Right atrium auricular region (tissue), 2 donors: ENCODE measurements around the gene TMC7. TPM values are rescaled to one million over a fixed set of nuclear protein-coding genes. Genes with fewer than 3 reads are reported as not detected.
"Not testable (repeated sequence)": the region's sequence is repeated elsewhere in the genome, so short reads cannot be mapped to it uniquely, and the experiment has no call there.

Experiments used
- DNase-seq: peaks from one replicate; pipeline ENCODE4 v3.0.0-alpha.2; 2019; ENCODE audit warnings: low spot score
- H3K27ac ChIP-seq, 2 donors: fragments of 200-600 bp; sonication (generic); 1 replicate in 1 of 2; 2 replicates in 1 of 2; pipeline ENCODE4 v1.5.1; 2016 to 2019
- H3K27me3 ChIP-seq, 2 donors: fragments of 200-600 bp; sonication (generic); one replicate each; pipeline versions ENCODE4 v1.5.1 to v1.6.0; 2017 to 2019
- H3K36me3 ChIP-seq: fragments of 200-600 bp; sonication (generic); one replicate; pipeline ENCODE4 v1.5.1; 2016
- H3K4me1 ChIP-seq, 2 donors: fragments of 200-600 bp; sonication (generic); one replicate each; pipeline versions ENCODE4 v1.5.1 to v1.6.0; 2017 to 2019
- H3K4me3 ChIP-seq, 2 donors: fragments of 200-600 bp; sonication (generic); 1 replicate in 1 of 2; 2 replicates in 1 of 2; pipeline ENCODE4 v1.5.1; 2017 to 2019; ENCODE audit warnings: mild to moderate bottlenecking in 1 of 2, moderate library complexity in 1 of 2
- H3K9me3 ChIP-seq, 2 donors: fragments of 200-600 bp; sonication (generic); one replicate each; pipeline ENCODE4 v1.5.1; 2019
- total RNA-seq, 2 donors: library from RNA; depleted of rRNA; stranded (reverse); fragments of >200 nt; gene quantifications; one replicate each; pipeline ENCODE4 v1.1.0, GENCODE V29; 2016
- TF ChIP-seq, protein P1 (sequence below), 2 donors: fragments of 200-600 bp; sonication (generic); IDR thresholded peaks; one replicate each; pipeline ENCODE4 v1.5.1; 2019; ENCODE audit warnings: antibody characterized with exemption in 2 of 2

Gene TMC7
- total RNA-seq, 2 donors from 2014 or later = 0.56 to 0.63 TPM

DNA sequence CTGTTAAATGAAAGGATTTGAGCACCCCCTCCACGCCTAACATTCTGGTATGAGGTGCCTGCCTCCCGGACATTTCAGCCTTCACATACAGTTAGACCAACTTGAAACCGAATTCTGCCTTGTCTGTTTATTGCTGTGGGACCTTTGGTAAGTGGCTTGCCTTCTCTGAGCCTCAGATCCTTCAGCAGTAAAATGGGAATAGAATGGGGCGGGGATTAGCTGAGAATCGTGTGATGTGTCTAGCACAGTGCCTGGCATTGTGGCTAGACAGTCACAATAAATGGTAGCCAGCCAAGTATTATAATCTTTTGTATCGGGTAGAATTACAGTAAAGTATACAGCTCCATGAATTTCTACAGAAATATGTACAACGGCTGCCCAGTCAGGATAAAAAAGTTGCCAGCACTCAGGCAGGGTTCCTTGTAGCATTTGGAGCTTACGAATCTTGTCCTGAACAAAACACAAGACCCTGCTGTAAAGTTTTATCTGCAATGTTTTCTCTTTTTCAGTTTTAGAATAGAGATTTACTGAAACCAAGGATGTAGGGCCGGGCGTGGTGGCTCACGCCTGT lies 786 bp downstream of the TMC7 start:
- TF ChIP-seq, protein P1, sequence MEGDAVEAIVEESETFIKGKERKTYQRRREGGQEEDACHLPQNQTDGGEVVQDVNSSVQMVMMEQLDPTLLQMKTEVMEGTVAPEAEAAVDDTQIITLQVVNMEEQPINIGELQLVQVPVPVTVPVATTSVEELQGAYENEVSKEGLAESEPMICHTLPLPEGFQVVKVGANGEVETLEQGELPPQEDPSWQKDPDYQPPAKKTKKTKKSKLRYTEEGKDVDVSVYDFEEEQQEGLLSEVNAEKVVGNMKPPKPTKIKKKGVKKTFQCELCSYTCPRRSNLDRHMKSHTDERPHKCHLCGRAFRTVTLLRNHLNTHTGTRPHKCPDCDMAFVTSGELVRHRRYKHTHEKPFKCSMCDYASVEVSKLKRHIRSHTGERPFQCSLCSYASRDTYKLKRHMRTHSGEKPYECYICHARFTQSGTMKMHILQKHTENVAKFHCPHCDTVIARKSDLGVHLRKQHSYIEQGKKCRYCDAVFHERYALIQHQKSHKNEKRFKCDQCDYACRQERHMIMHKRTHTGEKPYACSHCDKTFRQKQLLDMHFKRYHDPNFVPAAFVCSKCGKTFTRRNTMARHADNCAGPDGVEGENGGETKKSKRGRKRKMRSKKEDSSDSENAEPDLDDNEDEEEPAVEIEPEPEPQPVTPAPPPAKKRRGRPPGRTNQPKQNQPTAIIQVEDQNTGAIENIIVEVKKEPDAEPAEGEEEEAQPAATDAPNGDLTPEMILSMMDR (IDR thresholded peaks at IDR 0.05) = no peak
- H3K27me3 ChIP-seq = no peaks in the 10 kb centered on the region
- peak overlapping the region in 1 of 2 donors; percentile 69 for H3K27ac ChIP-seq
- DNase-seq = no peak
- no peaks in the 10 kb centered on the region for H3K9me3 ChIP-seq
- peak overlapping the region; percentile 48 to 65 for H3K4me3 ChIP-seq
- H3K36me3 ChIP-seq = no peaks in the 10 kb centered on the region
- peaks cover 0 to 10% of the 10 kb centered on the region in 2 donors for H3K4me1 ChIP-seq

DNA sequence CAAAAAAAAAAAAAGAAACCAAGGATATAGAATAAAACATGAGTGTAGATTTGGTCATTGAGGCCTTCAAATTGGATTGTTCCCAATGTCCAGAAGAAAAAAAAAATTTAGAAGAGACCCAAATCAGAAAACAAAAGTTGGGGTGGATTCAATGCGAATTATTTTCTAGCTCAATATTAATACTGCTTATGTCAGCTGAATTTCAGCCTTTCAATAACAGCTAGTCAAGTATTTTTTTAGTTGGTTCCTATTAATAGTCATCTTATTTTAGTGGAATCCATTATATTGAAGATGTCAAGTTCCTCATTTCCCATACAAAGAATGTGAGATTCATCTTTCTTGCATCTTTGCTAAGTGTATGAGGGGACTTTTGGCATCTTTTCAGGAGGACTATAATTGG lies 1.5 kb downstream of the TMC7 start:
- not testable (repeated sequence) for H3K27ac ChIP-seq, H3K4me3 ChIP-seq, H3K36me3 ChIP-seq, DNase-seq, H3K27me3 ChIP-seq, H3K9me3 ChIP-seq
- H3K4me1 ChIP-seq = peaks cover 0 to 10% of the 10 kb centered on the region in 2 donors

DNA sequence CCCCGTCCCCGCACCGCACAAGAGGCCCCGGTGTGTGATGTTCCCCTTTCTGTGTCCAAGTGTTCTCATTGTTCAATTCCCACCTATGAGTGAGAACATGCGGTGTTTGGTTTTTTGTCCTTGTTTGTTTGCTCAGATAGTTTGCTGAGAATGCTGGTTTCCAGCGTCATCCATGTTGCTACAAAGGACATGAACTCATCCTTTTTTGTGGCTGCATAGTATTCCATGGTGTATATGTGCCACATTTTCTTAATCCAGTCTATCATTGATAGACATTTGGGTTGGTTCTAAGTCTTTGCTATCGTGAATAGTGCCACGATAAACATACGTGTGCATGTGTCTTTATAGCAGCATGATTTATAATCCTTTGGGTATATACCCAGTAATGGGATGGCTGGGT lies 8.0 kb downstream of the TMC7 start:
- DNase-seq, H3K4me3 ChIP-seq, H3K27ac ChIP-seq: not testable (repeated sequence)

GRCh38 chr16:18993531-18993930 lies 9.8 kb downstream of the TMC7 start:
- H3K27ac ChIP-seq, H3K36me3 ChIP-seq, H3K9me3 ChIP-seq, H3K27me3 ChIP-seq, H3K4me3 ChIP-seq, DNase-seq, H3K4me1 ChIP-seq: not testable (repeated sequence)

More for the DNA sequence above, 8.0 kb downstream of the TMC7 start:
- H3K36me3 ChIP-seq, H3K9me3 ChIP-seq, H3K27me3 ChIP-seq, H3K4me1 ChIP-seq: not testable (repeated sequence)

- not testable (repeated sequence) for DNase-seq, H3K27ac ChIP-seq, H3K9me3 ChIP-seq, H3K4me1 ChIP-seq, H3K27me3 ChIP-seq, H3K36me3 ChIP-seq, H3K4me3 ChIP-seq
Measured at GRCh38 chr16:18994181-18994580, 10.4 kb downstream of the TMC7 start.

- H3K27me3 ChIP-seq, H3K4me3 ChIP-seq, H3K36me3 ChIP-seq, H3K27ac ChIP-seq, H3K9me3 ChIP-seq, H3K4me1 ChIP-seq, DNase-seq: not testable (repeated sequence)
Measured at GRCh38 chr16:18995406-18995805, 11.7 kb downstream of the TMC7 start.

- DNase-seq, H3K36me3 ChIP-seq, H3K27me3 ChIP-seq, H3K9me3 ChIP-seq, H3K27ac ChIP-seq, H3K4me3 ChIP-seq, H3K4me1 ChIP-seq: not testable (repeated sequence)
Measured at GRCh38 chr16:18996536-18996935, 12.8 kb downstream of the TMC7 start.

DNA sequence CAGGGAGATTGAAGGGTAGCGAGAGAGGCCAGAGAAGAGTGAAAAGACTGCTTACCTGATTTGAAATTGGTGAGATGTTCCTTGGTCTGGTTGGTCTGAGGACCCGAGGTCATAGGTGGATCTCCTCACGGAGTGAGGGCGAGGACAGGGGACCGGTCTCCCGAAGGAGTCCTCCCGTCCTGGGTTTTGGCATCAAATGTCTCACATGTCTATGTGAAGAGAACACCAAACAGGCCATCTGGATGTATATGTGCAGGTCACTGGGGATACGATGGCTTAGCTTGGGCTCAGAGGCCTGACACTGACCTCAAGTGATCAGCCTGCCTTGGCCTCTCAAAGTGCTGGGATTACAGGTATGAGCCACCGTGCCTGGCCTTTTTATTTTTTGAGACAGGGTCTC lies 13.3 kb downstream of the TMC7 start:
- not testable (repeated sequence) for H3K27me3 ChIP-seq, H3K27ac ChIP-seq, H3K4me3 ChIP-seq, H3K9me3 ChIP-seq, H3K4me1 ChIP-seq, H3K36me3 ChIP-seq, DNase-seq

GRCh38 chr16:18999045-18999393 lies 15.3 kb downstream of the TMC7 start:
- DNase-seq = no peak
- no peak overlapping the region for H3K4me3 ChIP-seq
- no peaks in the 10 kb centered on the region for H3K27me3 ChIP-seq
- no peaks in the 10 kb centered on the region for H3K36me3 ChIP-seq
- no peak overlapping the region for H3K27ac ChIP-seq
- TF ChIP-seq, protein P1 (IDR thresholded peaks at IDR 0.05) = no peak
- H3K9me3 ChIP-seq = no peaks in the 10 kb centered on the region
- no peaks in the 10 kb centered on the region for H3K4me1 ChIP-seq

GRCh38 chr16:19001788-19002187 lies 18.1 kb downstream of the TMC7 start:
- no peak for DNase-seq
- Histone ChIP-seq H3K4me1 (peaks cover 0 to 8% of the 10 kb centered on the region in 2 donors), H3K4me3 (no peak overlapping the region), H3K9me3 (no peaks in the 10 kb centered on the region), H3K36me3 (no peaks in the 10 kb centered on the region), H3K27me3 (no peaks in the 10 kb centered on the region), H3K27ac (no peak overlapping the region)
- TF ChIP-seq, protein P1 (IDR thresholded peaks at IDR 0.05) = no peak
